Measurements from ENCODE around the gene FHL5.

DNA sequence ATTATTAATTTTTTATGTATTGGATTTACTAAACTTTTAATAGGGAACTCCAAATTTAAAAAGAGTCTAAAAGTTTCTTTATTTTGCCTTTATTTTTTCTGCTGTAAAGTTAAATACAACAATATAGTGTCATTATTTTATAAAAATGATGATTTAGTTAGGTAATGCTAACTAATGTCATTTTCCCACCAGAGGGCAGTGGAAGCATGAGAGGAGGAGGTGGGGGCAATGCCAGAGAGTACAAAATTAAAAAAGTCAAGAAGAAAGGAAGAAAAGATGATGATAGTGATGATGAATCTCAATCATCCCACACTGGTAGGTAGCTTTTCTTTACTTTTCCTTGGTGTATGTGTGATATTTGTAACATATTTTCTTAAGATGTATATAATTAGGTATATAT is 20.2 kb upstream of the FHL5 start:
- no peak for TF ChIP-seq EZH2phosphoT487 (IDR thresholded peaks at IDR 0.05; ENCODE audit: unreplicated experiment)
- peak; percentile 68 to 73 for TF ChIP-seq CTCF (conservative IDR thresholded peaks at IDR 0.05; ENCODE audit: low read depth in 2 of 2)
- no peak for TF ChIP-seq POLR2AphosphoS5 (IDR thresholded peaks at IDR 0.05; ENCODE audit: low read depth)
- no peak for TF ChIP-seq REST (IDR thresholded peaks at IDR 0.05; ENCODE audit: unreplicated experiment)
- TF ChIP-seq EZH2 (IDR thresholded peaks at IDR 0.05; ENCODE audit: low read depth, unreplicated experiment): no peak
- no peak for TF ChIP-seq ZNF114 (CRISPR knock-in tag; IDR thresholded peaks at IDR 0.05)
- no peak for TF ChIP-seq CREB1 (CRISPR knock-in tag; IDR thresholded peaks at IDR 0.05; ENCODE audit: low read depth)
- TF ChIP-seq JUNB (IDR thresholded peaks at IDR 0.05; ENCODE audit: unreplicated experiment): no peak
- TF ChIP-seq, protein P1, sequence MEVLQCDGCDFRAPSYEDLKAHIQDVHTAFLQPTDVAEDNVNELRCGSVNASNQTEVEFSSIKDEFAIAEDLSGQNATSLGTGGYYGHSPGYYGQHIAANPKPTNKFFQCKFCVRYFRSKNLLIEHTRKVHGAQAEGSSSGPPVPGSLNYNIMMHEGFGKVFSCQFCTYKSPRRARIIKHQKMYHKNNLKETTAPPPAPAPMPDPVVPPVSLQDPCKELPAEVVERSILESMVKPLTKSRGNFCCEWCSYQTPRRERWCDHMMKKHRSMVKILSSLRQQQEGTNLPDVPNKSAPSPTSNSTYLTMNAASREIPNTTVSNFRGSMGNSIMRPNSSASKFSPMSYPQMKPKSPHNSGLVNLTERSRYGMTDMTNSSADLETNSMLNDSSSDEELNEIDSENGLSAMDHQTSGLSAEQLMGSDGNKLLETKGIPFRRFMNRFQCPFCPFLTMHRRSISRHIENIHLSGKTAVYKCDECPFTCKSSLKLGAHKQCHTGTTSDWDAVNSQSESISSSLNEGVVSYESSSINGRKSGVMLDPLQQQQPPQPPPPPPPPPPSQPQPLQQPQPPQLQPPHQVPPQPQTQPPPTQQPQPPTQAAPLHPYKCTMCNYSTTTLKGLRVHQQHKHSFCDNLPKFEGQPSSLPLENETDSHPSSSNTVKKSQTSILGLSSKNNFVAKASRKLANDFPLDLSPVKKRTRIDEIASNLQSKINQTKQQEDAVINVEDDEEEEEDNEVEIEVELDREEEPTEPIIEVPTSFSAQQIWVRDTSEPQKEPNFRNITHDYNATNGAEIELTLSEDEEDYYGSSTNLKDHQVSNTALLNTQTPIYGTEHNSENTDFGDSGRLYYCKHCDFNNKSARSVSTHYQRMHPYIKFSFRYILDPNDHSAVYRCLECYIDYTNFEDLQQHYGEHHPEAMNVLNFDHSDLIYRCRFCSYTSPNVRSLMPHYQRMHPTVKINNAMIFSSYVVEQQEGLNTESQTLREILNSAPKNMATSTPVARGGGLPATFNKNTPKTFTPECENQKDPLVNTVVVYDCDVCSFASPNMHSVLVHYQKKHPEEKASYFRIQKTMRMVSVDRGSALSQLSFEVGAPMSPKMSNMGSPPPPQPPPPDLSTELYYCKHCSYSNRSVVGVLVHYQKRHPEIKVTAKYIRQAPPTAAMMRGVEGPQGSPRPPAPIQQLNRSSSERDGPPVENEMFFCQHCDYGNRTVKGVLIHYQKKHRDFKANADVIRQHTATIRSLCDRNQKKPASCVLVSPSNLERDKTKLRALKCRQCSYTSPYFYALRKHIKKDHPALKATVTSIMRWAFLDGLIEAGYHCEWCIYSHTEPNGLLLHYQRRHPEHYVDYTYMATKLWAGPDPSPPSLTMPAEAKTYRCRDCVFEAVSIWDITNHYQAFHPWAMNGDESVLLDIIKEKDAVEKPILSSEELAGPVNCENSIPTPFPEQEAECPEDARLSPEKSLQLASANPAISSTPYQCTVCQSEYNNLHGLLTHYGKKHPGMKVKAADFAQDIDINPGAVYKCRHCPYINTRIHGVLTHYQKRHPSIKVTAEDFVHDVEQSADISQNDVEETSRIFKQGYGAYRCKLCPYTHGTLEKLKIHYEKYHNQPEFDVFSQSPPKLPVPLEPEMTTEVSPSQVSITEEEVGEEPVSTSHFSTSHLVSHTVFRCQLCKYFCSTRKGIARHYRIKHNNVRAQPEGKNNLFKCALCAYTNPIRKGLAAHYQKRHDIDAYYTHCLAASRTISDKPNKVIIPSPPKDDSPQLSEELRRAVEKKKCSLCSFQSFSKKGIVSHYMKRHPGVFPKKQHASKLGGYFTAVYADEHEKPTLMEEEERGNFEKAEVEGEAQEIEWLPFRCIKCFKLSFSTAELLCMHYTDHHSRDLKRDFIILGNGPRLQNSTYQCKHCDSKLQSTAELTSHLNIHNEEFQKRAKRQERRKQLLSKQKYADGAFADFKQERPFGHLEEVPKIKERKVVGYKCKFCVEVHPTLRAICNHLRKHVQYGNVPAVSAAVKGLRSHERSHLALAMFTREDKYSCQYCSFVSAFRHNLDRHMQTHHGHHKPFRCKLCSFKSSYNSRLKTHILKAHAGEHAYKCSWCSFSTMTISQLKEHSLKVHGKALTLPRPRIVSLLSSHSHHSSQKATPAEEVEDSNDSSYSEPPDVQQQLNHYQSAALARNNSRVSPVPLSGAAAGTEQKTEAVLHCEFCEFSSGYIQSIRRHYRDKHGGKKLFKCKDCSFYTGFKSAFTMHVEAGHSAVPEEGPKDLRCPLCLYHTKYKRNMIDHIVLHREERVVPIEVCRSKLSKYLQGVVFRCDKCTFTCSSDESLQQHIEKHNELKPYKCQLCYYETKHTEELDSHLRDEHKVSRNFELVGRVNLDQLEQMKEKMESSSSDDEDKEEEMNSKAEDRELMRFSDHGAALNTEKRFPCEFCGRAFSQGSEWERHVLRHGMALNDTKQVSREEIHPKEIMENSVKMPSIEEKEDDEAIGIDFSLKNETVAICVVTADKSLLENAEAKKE (CRISPR knock-in tag; IDR thresholded peaks at IDR 0.05): no peak
- no peak for TF ChIP-seq ZNF331 (CRISPR knock-in tag; IDR thresholded peaks at IDR 0.05; ENCODE audit: low read depth)
- TF ChIP-seq, protein P2, sequence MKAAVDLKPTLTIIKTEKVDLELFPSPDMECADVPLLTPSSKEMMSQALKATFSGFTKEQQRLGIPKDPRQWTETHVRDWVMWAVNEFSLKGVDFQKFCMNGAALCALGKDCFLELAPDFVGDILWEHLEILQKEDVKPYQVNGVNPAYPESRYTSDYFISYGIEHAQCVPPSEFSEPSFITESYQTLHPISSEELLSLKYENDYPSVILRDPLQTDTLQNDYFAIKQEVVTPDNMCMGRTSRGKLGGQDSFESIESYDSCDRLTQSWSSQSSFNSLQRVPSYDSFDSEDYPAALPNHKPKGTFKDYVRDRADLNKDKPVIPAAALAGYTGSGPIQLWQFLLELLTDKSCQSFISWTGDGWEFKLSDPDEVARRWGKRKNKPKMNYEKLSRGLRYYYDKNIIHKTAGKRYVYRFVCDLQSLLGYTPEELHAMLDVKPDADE (IDR thresholded peaks at IDR 0.05): no peak

Measured in GM23338 (cell line).